ENCODE results near the gene C4BPB.

- TF ChIP-seq TAF1 (IDR thresholded peaks at IDR 0.05; ENCODE audit: low read depth, low read length) = no peak
- no peak for TF ChIP-seq POLR2A (IDR thresholded peaks at IDR 0.05; ENCODE audit: low read depth, low read length)
- no peak for TF ChIP-seq SPI1 (IDR thresholded peaks at IDR 0.05; ENCODE audit: low read depth, low read length)
- no peak for TF ChIP-seq POLR2AphosphoS5 (IDR thresholded peaks at IDR 0.05; ENCODE audit: low read depth, low read length)
Measured at GRCh38 chr1:207089627-207090355, 1.1 kb downstream of the C4BPB start.

Measured in GM12891 (cell line).